ENCODE results near the gene DVL3. TPM values are rescaled to one million over a fixed set of nuclear protein-coding genes. Genes with fewer than 3 reads are reported as not detected.

DVL3 gene
- total RNA-seq, 4 donors from 2014 or later = 28.9 to 45.2 (median 34.4) TPM

DNA sequence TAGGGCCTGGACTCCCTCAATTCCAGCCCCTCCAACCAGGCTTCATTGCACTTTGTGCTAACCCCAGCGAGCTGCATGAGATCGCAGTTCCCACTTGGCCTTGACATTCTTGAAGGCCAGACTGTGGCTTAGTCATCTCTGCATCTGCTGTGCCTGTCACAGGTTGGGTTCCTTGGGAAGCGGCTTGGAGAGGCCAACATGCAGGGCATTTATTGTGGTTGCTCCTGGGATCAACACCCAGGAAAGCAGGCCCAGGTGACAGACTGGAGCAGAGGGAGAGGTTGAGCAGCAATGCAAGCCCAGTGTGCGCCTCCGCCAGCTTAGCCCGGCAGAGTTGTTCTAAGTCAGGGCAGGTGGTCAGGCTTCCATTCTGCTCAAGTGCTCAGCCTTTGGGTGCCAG is 41.4 kb downstream of the DVL3 start:
- no peak for TF ChIP-seq POLR2A (IDR thresholded peaks at IDR 0.05)
- TF ChIP-seq, protein P1, sequence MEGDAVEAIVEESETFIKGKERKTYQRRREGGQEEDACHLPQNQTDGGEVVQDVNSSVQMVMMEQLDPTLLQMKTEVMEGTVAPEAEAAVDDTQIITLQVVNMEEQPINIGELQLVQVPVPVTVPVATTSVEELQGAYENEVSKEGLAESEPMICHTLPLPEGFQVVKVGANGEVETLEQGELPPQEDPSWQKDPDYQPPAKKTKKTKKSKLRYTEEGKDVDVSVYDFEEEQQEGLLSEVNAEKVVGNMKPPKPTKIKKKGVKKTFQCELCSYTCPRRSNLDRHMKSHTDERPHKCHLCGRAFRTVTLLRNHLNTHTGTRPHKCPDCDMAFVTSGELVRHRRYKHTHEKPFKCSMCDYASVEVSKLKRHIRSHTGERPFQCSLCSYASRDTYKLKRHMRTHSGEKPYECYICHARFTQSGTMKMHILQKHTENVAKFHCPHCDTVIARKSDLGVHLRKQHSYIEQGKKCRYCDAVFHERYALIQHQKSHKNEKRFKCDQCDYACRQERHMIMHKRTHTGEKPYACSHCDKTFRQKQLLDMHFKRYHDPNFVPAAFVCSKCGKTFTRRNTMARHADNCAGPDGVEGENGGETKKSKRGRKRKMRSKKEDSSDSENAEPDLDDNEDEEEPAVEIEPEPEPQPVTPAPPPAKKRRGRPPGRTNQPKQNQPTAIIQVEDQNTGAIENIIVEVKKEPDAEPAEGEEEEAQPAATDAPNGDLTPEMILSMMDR (IDR thresholded peaks at IDR 0.05) = no peak
- intact Hi-C loops (cut with DNase I) = no loop called here
- 75 to 79% methylated on average over 2 to 4 of the region's 6 CpGs for WGBS, 2 donors
- Histone ChIP-seq H3K27me3 (no peaks in the 10 kb centered on the region), H3K9me3 (no peaks in the 10 kb centered on the region), H3K27ac (no peak overlapping the region), H3K36me3 (peaks cover 22 to 53% (median 35%) of the 10 kb centered on the region in 3 donors), H3K4me3 (no peak overlapping the region), H3K4me1 (no peaks in the 10 kb centered on the region)
- no peak for DNase-seq

DNA sequence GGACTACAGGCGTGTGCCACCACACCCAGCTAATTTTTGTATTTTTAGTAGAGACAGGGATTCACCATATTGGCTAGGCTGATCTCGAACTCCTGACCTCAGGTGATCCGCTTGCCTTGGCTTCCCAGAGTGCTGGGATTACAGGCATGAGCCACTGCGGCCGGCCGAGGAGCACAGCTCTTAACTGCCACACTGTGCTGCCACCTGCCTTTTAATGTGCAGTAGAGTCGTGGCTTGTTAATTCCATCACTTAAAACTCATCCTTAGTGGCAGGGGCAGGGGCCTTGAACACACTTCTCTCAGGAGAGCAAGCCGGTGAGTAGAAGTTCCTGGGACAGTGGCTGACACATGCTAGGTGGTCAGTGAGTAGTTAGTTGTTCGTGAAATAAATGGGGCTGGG is 43.3 kb downstream of the DVL3 start:
- Histone ChIP-seq H3K9me3 (no peaks in the 10 kb centered on the region), H3K36me3 (peaks cover 10 to 33% (median 15%) of the 10 kb centered on the region in 3 donors), H3K4me1 (no peaks in the 10 kb centered on the region), H3K27me3 (no peaks in the 10 kb centered on the region), H3K4me3 (no peak overlapping the region), H3K27ac (no peak overlapping the region)
- WGBS, 2 donors = 83 to 88% methylated on average over 8 of the region's 9 CpGs
- TF ChIP-seq POLR2A (IDR thresholded peaks at IDR 0.05) = no peak
- TF ChIP-seq, protein P1 (IDR thresholded peaks at IDR 0.05) = no peak
- intact Hi-C loops (cut with DNase I) = no loop called here
- no peak for DNase-seq

DNA sequence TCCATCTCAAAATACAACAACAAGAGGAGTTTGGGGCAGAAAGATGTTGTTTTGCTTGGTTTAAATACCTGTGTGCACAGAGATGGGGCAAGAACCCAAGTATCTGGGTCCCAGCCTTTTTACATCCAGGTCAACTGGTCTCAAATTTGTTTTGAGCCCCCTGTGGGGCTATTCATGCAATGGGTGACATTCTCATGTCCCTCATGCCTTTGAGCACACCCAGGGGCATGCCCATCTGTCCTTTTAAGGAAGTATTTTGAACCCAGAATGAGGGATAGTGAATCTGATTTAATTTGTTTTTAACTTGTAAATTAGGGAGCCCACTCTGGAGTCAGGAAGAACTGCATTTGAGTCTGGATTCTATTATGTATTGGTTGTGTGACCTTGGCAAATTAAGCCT is 45.6 kb downstream of the DVL3 start:
- Histone ChIP-seq H3K27me3 (peaks cover 0 to 9% (median 0%) of the 10 kb centered on the region in 4 donors), H3K4me1 (no peaks in the 10 kb centered on the region), H3K36me3 (peaks cover 0 to 10% (median 0%) of the 10 kb centered on the region in 3 donors), H3K27ac (no peak overlapping the region), H3K9me3 (no peaks in the 10 kb centered on the region), H3K4me3 (no peak overlapping the region)
- TF ChIP-seq, protein P1 (IDR thresholded peaks at IDR 0.05) = no peak
- no peak for TF ChIP-seq POLR2A (IDR thresholded peaks at IDR 0.05)
- no peak for DNase-seq
- intact Hi-C loops (cut with DNase I) = no loop called here

DNA sequence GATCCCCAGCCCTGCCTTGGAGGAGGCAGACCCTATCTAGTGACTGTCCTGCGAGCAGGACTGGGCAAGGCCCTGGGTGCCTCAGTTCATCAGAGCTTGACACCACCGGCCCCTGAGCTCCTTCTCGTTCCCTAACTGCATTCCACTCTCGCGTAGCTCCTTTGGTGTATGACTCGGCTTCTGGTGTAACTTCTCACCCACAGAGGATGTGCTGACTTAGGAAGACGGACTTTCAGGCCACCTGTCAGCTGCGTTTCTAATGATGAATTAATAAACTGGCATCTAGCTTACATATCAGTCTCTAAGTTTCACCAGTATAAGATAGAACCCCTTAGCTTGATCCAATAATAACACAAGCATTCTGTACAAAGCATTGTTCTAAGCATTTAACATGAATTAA is 48.3 kb downstream of the DVL3 start:
- no peaks in the 10 kb centered on the region for H3K9me3 ChIP-seq
- no peaks in the 10 kb centered on the region for H3K36me3 ChIP-seq
- TF ChIP-seq, protein P1 (IDR thresholded peaks at IDR 0.05) = no peak
- TF ChIP-seq POLR2A (IDR thresholded peaks at IDR 0.05) = no peak
- intact Hi-C loops (cut with DNase I) = no loop called here
- DNase-seq = no peak
- H3K4me3 ChIP-seq = no peak overlapping the region
- 79 to 80% methylated on average over 8 of the region's 8 CpGs for WGBS, 2 donors
- H3K27ac ChIP-seq = no peak overlapping the region
- H3K4me1 ChIP-seq = no peaks in the 10 kb centered on the region
- peaks cover 0 to 24% (median 0%) of the 10 kb centered on the region in 4 donors for H3K27me3 ChIP-seq

DNA sequence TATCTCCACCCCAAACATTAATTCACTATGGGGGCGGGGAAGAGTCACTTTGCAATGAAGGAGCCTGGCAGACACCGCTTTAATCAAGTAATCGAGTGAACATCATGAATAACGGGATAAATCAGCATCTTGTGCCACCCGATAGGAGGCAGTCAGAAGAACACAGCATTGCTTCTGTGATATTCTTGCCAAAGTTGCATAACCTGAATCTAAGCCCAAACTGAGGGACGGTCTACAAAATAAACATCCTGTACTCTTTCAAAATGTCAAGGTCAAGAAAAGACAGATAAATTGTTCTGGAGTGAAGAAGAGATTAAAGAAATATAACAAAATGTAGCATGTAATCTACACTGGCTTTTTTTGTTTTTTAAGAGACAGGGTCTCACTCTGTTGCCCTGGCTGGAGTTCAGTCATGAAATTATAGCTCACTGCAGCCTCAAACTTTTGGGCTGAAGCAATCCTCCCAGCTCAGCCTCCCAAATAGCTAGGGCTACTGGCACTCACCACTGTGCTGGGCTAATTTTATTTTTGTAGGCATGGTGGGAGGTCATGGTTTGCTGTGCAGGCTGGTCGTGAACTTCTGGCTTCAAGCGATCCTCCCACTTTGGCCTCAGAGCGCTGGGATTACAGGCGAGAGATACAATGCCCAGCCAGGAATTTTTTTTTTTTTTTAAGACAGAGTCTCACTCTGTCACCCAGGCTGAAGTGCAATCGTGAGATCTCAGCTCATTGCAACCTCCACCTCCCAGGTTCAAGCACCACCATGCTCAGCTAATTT is 54.2 kb downstream of the DVL3 start:
- intact Hi-C loops (cut with DNase I) = no loop called here
- WGBS, 2 donors = 55 to 56% methylated on average over 11 of the region's 11 CpGs
- no peaks in the 10 kb centered on the region for H3K9me3 ChIP-seq
- H3K27ac ChIP-seq = no peak overlapping the region
- H3K4me1 ChIP-seq = no peaks in the 10 kb centered on the region
- H3K4me3 ChIP-seq = no peak overlapping the region
- no peak for DNase-seq
- TF ChIP-seq, protein P1 (IDR thresholded peaks at IDR 0.05) = no peak
- TF ChIP-seq POLR2A (IDR thresholded peaks at IDR 0.05) = no peak
- peaks cover 0 to 24% (median 0%) of the 10 kb centered on the region in 4 donors for H3K27me3 ChIP-seq
- no peaks in the 10 kb centered on the region for H3K36me3 ChIP-seq

Measured in esophagus squamous epithelium (tissue), 5 donors.